Embryonic facial prominence (tissue), 1 donor: Measurements from ENCODE around the gene CYYR1.

Experiments
- DNase-seq: peaks from one replicate; pipeline ENCODE4 v3.0.0-alpha.2; 2016; ENCODE audit errors: extremely low spot score

The CYYR1 gene

GRCh38 chr21:26433386-26433785 lies 139.7 kb downstream of the CYYR1 start:
- DNase-seq: no peak

DNA sequence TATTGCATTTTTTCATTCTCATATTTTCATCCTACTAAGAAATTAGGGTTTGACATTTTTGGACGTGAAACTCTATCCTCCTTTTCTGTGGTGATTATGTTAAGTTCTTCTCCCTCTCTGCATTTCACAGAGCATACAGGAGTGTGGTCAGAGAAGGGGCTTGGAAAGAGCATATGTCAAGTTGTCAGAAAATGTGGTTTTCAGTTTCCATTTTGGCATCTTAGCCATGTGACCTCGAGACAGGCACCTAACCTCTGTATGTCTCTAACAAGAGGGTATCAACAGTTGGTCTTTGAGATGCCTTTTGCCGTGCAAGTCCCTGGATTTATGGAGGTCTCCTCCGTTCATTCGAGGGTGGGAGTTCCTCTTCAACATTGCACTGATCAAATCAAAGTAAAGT lies 140.7 kb downstream of the CYYR1 start:
- no peak for DNase-seq

DNA sequence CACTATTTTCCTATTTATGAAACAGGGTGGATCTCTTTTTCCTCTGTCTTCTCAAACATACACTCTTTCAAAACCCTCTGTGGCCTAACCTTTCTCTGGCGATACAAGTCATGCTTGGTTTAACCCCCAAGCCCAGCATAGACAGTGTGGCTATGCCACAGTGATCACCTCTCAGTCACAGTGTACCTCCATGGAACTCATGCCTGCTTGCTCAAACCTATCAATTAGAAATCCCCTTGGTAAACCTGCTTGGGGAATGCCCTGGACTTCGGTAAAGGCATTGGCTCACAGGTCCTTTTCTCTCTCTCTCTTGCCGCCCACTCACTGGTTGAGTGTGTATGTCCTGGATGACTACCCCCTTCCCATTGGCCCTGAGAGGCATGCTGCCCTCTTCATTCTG lies 147.5 kb downstream of the CYYR1 start:
- no peak for DNase-seq

- DNase-seq: no peak
These were observed 149.6 kb downstream of the CYYR1 start for GRCh38 chr21:26423511-26423910.

DNA sequence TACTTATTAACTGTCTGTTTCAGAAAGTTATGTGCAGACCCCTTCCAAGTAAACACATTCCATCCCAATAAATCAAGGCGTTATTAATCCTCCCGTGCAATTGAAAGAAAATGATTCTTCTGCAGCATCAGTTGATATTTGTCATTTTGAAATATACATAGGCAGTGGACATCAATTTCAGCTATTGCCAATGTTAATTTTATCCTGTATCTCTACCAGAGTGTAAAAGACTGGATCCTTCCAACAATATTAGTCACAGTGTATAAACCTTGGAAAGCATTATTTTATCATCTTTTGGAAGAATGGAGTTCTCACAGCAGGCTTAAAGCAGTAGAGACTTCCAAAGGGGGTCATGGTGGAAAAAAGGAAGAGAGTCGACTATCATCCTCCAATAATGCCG lies 150.4 kb downstream of the CYYR1 start:
- DNase-seq: no peak

DNA sequence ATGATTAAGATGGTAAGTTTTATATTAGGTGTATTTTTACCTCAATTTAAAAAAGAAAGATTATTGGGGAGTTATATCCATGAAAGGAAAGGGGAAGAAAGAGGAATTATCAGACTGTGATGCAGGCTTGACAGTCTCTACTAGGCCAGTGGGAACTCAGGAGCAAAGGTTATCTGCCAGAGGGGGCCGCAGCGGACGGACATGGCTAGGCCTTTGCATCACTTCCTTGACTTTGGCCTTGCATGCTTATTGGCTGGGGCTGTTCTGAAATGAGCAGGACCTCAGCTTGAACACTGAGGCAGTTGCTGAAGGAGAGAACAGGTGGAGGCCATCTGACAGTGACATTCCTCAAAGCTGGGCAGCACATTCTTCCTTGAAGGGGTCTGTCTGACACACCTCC lies 150.9 kb downstream of the CYYR1 start:
- DNase-seq: no peak

DNA sequence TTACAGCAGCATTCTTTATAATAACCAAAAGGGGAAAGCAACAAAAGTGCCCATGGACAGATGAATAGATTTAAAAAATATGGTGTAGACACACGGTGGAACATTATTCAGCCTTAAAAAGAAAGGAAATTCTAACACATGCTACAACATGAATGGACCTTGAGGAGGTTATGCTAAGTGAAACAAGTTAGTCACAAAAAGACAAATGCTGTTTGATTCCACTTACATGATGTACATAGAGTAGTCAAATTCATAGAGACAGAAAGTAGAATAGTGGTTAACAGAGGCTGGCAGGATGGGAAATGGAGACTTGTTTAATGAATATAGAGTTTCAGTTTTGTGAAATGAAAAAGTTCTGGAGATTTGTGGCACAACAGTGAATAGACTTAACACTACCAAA lies 151.4 kb downstream of the CYYR1 start:
- no peak for DNase-seq
